ENCODE results near the gene HES7. TPM values are rescaled to one million over a fixed set of nuclear protein-coding genes. Genes with fewer than 3 reads are reported as not detected.

HES7 gene
- total RNA-seq, 1 experiment from 2014 or later = not detected

- DNase-seq (ENCODE audit: low read depth, low spot score) = no peak
Measured at GRCh38 chr17:8072341-8072728, 51.6 kb downstream of the HES7 start.

DNA sequence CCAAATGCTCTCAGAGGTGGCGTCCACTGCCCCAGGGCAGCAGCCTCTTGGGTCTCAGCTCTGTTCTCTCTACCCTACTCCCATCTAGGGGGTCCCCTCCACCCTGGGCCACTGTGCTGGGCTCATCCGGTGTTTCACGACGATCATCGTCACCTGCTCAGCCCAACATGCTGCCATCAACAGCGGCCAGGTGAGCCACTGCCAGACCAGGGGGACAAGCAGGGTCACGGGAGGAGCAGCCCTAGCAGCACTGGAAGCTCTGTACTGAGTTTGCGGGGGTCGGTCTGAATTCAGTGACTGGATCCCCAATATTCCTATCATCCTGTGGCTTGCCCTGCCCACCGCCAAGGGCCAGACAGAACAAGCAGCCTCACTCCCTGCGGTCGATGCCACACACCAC is 52.4 kb downstream of the HES7 start:
- in situ Hi-C loops (cut with HindIII; ENCODE audit: low pct_unique_long_range_greater_than_20kb, low sequenced_read_pairs) = no loop called here
- DNase-seq (ENCODE audit: low read depth, low spot score) = no peak

More at GRCh38 chr17:8072341-8072728, 51.6 kb downstream of the HES7 start:
- in situ Hi-C loops (cut with HindIII; ENCODE audit: low pct_unique_long_range_greater_than_20kb, low sequenced_read_pairs) = no loop called here

Small RNA genes lying within 50 kb of the gene (small RNA-seq; reads per million reads assigned to genes)
- 0 reads per million in 2 experiments for gene MIR4314

Other genes with a start within 250 kb of the HES7 start
- gene CHD3, start 235.3 kb downstream of the HES7 start, total RNA-seq (2014; rRNA removed; shearing (Covaris generic)) = 68.4 and 74.0 TPM in 2 replicates
- 4.3 and 5.7 TPM in 2 replicates for gene RNF227, start 207.8 kb downstream of the HES7 start, total RNA-seq (2014; rRNA removed; shearing (Covaris generic))
- 0.21 and 0.37 TPM in 2 replicates for gene KCNAB3, start 194.2 kb downstream of the HES7 start, total RNA-seq (2014; rRNA removed; shearing (Covaris generic))
- gene TRAPPC1, start 192.2 kb downstream of the HES7 start, total RNA-seq (2014; rRNA removed; shearing (Covaris generic)) = 22.1 and 27.3 TPM in 2 replicates
- 11.9 and 17.3 TPM in 2 replicates for gene CNTROB, start 191.9 kb downstream of the HES7 start, total RNA-seq (2014; rRNA removed; shearing (Covaris generic))
- not detected in 2 replicates for gene GUCY2D, start 121.5 kb downstream of the HES7 start, total RNA-seq (2014; rRNA removed; shearing (Covaris generic))
- 0.16 and 0.26 TPM in 2 replicates for gene ALOX15B, start 85.0 kb downstream of the HES7 start, total RNA-seq (2014; rRNA removed; shearing (Covaris generic))
- gene ALOX12B, start 36.4 kb downstream of the HES7 start, total RNA-seq (2014; rRNA removed; shearing (Covaris generic)) = 0.21 TPM in 1 of 2 replicates, not detected in the other
- not detected in 2 replicates for gene ALOXE3, start 5.6 kb downstream of the HES7 start, total RNA-seq (2014; rRNA removed; shearing (Covaris generic))
- 7.7 and 9.7 TPM in 2 replicates for gene PER1, start 28.3 kb upstream of the HES7 start, total RNA-seq (2014; rRNA removed; shearing (Covaris generic))
- gene VAMP2, start 38.8 kb upstream of the HES7 start, total RNA-seq (2014; rRNA removed; shearing (Covaris generic)) = 3.2 TPM in 2 replicates
- 17.0 and 19.1 TPM in 2 replicates for gene TMEM107, start 52.3 kb upstream of the HES7 start, total RNA-seq (2014; rRNA removed; shearing (Covaris generic))
- 8.4 and 12.3 TPM in 2 replicates for gene BORCS6, start 66.1 kb upstream of the HES7 start, total RNA-seq (2014; rRNA removed; shearing (Covaris generic))
- 66.5 and 78.0 TPM in 2 replicates for gene AURKB, start 86.5 kb upstream of the HES7 start, total RNA-seq (2014; rRNA removed; shearing (Covaris generic))
- 5.7 and 7.0 TPM in 2 replicates for gene CTC1, start 124.0 kb upstream of the HES7 start, total RNA-seq (2014; rRNA removed; shearing (Covaris generic))
- gene PFAS, start 125.2 kb upstream of the HES7 start, total RNA-seq (2014; rRNA removed; shearing (Covaris generic)) = 54.1 and 62.0 TPM in 2 replicates
- gene RANGRF, start 164.6 kb upstream of the HES7 start, total RNA-seq (2014; rRNA removed; shearing (Covaris generic)) = 5.3 and 7.1 TPM in 2 replicates
- gene SLC25A35, start 171.3 kb upstream of the HES7 start, total RNA-seq (2014; rRNA removed; shearing (Covaris generic)) = 0.79 and 1.1 TPM in 2 replicates
- gene ARHGEF15, start 186.1 kb upstream of the HES7 start, total RNA-seq (2014; rRNA removed; shearing (Covaris generic)) = not detected in 2 replicates
- gene ODF4, start 215.7 kb upstream of the HES7 start, total RNA-seq (2014; rRNA removed; shearing (Covaris generic)) = not detected in 2 replicates

All from SK-MEL-5 (cell line).